Neuronal stem cell (in vitro differentiated cells): ENCODE measurements around the gene TBC1D12.

ENCODE experiments used
- DNase-seq: peaks from one replicate; pipeline ENCODE4 v3.0.0-alpha.2; 2013; ENCODE audit warnings: low spot score
- H2AFZ ChIP-seq: one replicate; pipeline ENCODE4 v1.6.1; 2013; ENCODE audit warnings: mild to moderate bottlenecking, low read length, inconsistent platforms
- H2AK5ac ChIP-seq: 2 replicates; pipeline ENCODE4 v1.6.1; 2013; ENCODE audit warnings: low read depth, mild to moderate bottlenecking, inconsistent platforms, low read length, moderate library complexity, mixed read lengths
- H2BK120ac ChIP-seq: 2 replicates; pipeline ENCODE4 v1.6.1; 2013; ENCODE audit warnings: low read depth, mild to moderate bottlenecking, inconsistent platforms, low read length, moderate library complexity, mixed read lengths
- H2BK12ac ChIP-seq: one replicate; pipeline ENCODE4 v1.6.1; 2013; ENCODE audit warnings: low read length, inconsistent platforms
- H2BK15ac ChIP-seq: 2 replicates; pipeline ENCODE4 v1.6.1; 2013; ENCODE audit warnings: mild to moderate bottlenecking, low read length, inconsistent platforms, mixed read lengths
- H2BK5ac ChIP-seq: one replicate; pipeline ENCODE4 v1.6.1; 2013; ENCODE audit warnings: inconsistent platforms, mild to moderate bottlenecking, low read length, moderate library complexity
- H3K14ac ChIP-seq: one replicate; pipeline ENCODE4 v1.6.1; 2013; ENCODE audit warnings: low read length, inconsistent platforms
- H3K18ac ChIP-seq: 2 replicates; pipeline ENCODE4 v1.6.1; 2013; ENCODE audit warnings: low read length, inconsistent platforms
- H3K23ac ChIP-seq: 2 replicates; pipeline ENCODE4 v1.6.1; 2013; ENCODE audit warnings: low read depth, mild to moderate bottlenecking, mixed read lengths, low read length, inconsistent platforms; ENCODE audit not compliant: poor library complexity
- H3K27ac ChIP-seq: replicated peaks from 3 replicates; pipeline ENCODE4 v1.5.1; 2013; ENCODE audit warnings: low read length, inconsistent platforms
- H3K27me3 ChIP-seq, 3 experiments: 2 replicates each; pipeline ENCODE4 v1.6.1; 2013; ENCODE audit warnings: low read length in 3 of 3, mild to moderate bottlenecking in 2 of 3, inconsistent platforms in 1 of 3, low read depth in 1 of 3, mixed read lengths in 1 of 3, moderate library complexity in 1 of 3; ENCODE audit not compliant: control insufficient read depth in 3 of 3, insufficient read depth in 3 of 3
- H3K36me3 ChIP-seq, 2 donors: replicated peaks in 1 of 2; 2 replicates each; pipeline ENCODE4 v1.6.1; 2013; ENCODE audit warnings: low read length in 2 of 2; ENCODE audit not compliant: control insufficient read depth in 2 of 2, insufficient read depth in 2 of 2
- H3K4ac ChIP-seq: 2 replicates; pipeline ENCODE4 v1.6.1; 2013; ENCODE audit warnings: inconsistent platforms, mild to moderate bottlenecking, low read length, moderate library complexity
- H3K4me1 ChIP-seq, 2 donors: 1 replicate in 1 of 2; 2 replicates in 1 of 2; pipeline ENCODE4 v1.6.1; 2013; ENCODE audit warnings: low read length in 2 of 2, low read depth in 1 of 2; ENCODE audit not compliant: control insufficient read depth in 2 of 2, insufficient read depth in 1 of 2
- H3K4me2 ChIP-seq: one replicate; pipeline ENCODE4 v1.6.1; 2013; ENCODE audit warnings: mild to moderate bottlenecking, low read length, inconsistent platforms; ENCODE audit not compliant: insufficient read depth, poor library complexity, severe bottlenecking
- H3K4me3 ChIP-seq, 2 donors: 2 replicates each; pipeline ENCODE4 v1.5.1; 2013; ENCODE audit warnings: low read length in 2 of 2, mild to moderate bottlenecking in 2 of 2, inconsistent platforms in 1 of 2, moderate library complexity in 1 of 2
- H3K79me1 ChIP-seq: one replicate; pipeline ENCODE4 v1.6.1; 2013; ENCODE audit warnings: low read depth, mild to moderate bottlenecking, inconsistent platforms, low read length, moderate library complexity
- H3K9ac ChIP-seq: one replicate; pipeline ENCODE4 v1.6.1; 2013; ENCODE audit warnings: mild to moderate bottlenecking, low read depth, low read length, inconsistent platforms; ENCODE audit not compliant: poor library complexity
- H3K9me3 ChIP-seq, 2 donors: replicated peaks in 1 of 2; 2 replicates each; pipeline versions ENCODE3 to v1.6.1; 2013; ENCODE audit warnings: low read length in 2 of 2, mild to moderate bottlenecking in 2 of 2, inconsistent platforms in 1 of 2, low read depth in 1 of 2, mixed read lengths in 1 of 2, moderate library complexity in 1 of 2; ENCODE audit not compliant: control insufficient read depth in 2 of 2, insufficient read depth in 1 of 2
- H4K8ac ChIP-seq: one replicate; pipeline ENCODE4 v1.6.1; 2013; ENCODE audit warnings: low read depth, mild to moderate bottlenecking, inconsistent platforms, low read length, moderate library complexity
- H4K91ac ChIP-seq: one replicate; pipeline ENCODE4 v1.6.1; 2013; ENCODE audit warnings: low read length, low read depth, mild to moderate bottlenecking, inconsistent platforms; ENCODE audit not compliant: poor library complexity
- WGBS, 2 donors: extraction: QIAGEN DNeasy Blood & Tissue Kit; methylation state at CpG; one replicate each; pipeline ENCODE4 v1.1.7; 2013; ENCODE audit warnings: missing lambda C conversion rate in 2 of 2, mixed read lengths in 1 of 2; ENCODE audit not compliant: insufficient read length in 2 of 2, insufficient replicate concordance in 1 of 2; ENCODE audit errors: extremely low coverage in 2 of 2; 5-methylcytosine and 5-hydroxymethylcytosine counted together

Gene TBC1D12

DNA sequence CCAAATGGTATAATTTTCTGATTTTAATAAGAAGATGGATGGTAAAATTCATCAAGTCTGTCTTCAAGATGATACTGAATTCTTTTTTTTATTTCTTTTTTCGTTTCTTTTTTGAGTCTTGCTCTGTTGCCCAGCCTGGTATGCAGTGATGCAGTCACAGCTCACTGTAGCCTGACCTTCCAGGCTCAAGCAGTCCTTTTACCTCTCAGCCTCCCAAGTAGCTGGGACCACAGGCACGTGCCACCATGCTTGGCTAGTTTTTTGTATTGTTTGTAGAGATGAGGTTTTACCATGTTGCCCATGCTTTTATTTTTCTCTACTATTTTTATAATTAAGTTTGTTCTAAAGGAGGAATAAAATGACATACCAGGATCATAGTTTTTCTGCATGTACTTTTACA lies 91.1 kb downstream of the TBC1D12 start:
- no peak overlapping the region for H3K14ac ChIP-seq
- H2BK12ac ChIP-seq = no peak overlapping the region
- no peaks in the 10 kb centered on the region for H3K4me1 ChIP-seq
- no peaks in the 10 kb centered on the region for H3K27me3 ChIP-seq
- H3K9ac ChIP-seq = no peak overlapping the region
- H4K8ac ChIP-seq = no peak overlapping the region
- no peak overlapping the region for H3K18ac ChIP-seq
- no peak overlapping the region for H2BK5ac ChIP-seq
- no peaks in the 10 kb centered on the region for H3K36me3 ChIP-seq
- WGBS, 2 donors = no CpG with 5 or more reads among the region's 2 CpGs
- DNase-seq = no peak
- no peak overlapping the region for H2BK120ac ChIP-seq
- H3K23ac ChIP-seq = no peak overlapping the region
- no peak overlapping the region for H4K91ac ChIP-seq
- H2AK5ac ChIP-seq = no peak overlapping the region
- no peak overlapping the region for H3K4me2 ChIP-seq
- no peak overlapping the region for H3K27ac ChIP-seq
- no peak overlapping the region for H3K4me3 ChIP-seq
- no peak overlapping the region for H2AFZ ChIP-seq
- no peak overlapping the region for H3K4ac ChIP-seq
- H3K9me3 ChIP-seq = no peaks in the 10 kb centered on the region
- H2BK15ac ChIP-seq = no peak overlapping the region
- H3K79me1 ChIP-seq = no peaks in the 10 kb centered on the region

DNA sequence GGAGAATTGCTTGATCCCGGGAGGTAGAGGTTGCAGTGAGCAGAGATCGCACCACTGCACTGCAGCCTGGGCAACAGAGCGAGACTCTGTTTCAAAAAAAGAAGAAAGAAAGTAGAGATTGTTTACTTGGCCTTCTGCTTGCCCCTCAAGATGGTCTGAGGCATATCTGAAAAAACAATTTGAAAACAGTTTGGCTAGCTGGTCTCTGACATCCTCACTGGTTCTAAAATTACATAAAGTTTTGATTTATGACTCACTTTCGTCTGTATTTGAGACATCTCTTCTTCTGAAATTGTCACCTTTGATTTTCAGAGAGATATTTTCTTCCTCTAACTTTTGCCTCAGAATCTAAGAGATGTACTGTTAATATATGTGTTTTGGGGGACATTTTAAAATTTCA lies 93.7 kb downstream of the TBC1D12 start:
- DNase-seq = no peak
- no peak overlapping the region for H2BK120ac ChIP-seq
- H2AFZ ChIP-seq = no peak overlapping the region
- no peak overlapping the region for H3K4ac ChIP-seq
- H4K91ac ChIP-seq = no peak overlapping the region
- H3K27me3 ChIP-seq = no peaks in the 10 kb centered on the region
- no peak overlapping the region for H3K14ac ChIP-seq
- no peak overlapping the region for H2BK5ac ChIP-seq
- no peaks in the 10 kb centered on the region for H3K4me1 ChIP-seq
- H3K27ac ChIP-seq = no peak overlapping the region
- no peak overlapping the region for H3K23ac ChIP-seq
- H3K36me3 ChIP-seq = no peaks in the 10 kb centered on the region
- no peak overlapping the region for H2BK15ac ChIP-seq
- WGBS, 2 donors = no CpG with 5 or more reads among the region's 4 CpGs
- no peak overlapping the region for H4K8ac ChIP-seq
- no peak overlapping the region for H3K18ac ChIP-seq
- no peak overlapping the region for H3K4me2 ChIP-seq
- no peak overlapping the region for H3K4me3 ChIP-seq
- H3K9me3 ChIP-seq = no peaks in the 10 kb centered on the region
- no peak overlapping the region for H2BK12ac ChIP-seq
- H3K79me1 ChIP-seq = no peaks in the 10 kb centered on the region
- no peak overlapping the region for H3K9ac ChIP-seq
- H2AK5ac ChIP-seq = no peak overlapping the region

DNA sequence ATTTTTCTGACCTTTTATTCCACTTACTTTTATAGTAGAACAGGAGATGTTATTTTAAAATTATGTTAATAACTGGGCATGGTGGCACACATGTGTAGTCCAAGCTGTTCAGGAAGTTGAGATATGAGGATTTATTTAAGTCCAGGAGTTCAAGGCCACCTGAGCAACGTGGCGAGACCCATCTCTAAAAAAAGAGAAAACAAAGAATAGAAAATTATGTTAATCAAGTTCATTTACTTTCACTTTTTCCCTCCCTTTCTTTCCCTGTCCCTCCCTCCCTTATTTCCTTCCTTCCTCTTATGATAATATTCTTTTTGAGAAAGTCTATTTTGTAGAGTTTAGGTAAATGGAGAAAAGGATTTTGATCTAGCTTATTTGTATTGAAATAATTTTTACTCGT lies 94.3 kb downstream of the TBC1D12 start:
- Histone ChIP-seq H2BK120ac (no peak overlapping the region), H2AFZ (no peak overlapping the region), H3K9me3 (no peaks in the 10 kb centered on the region), H3K18ac (no peak overlapping the region), H3K4me2 (no peak overlapping the region), H3K79me1 (no peaks in the 10 kb centered on the region), H2BK15ac (no peak overlapping the region), H3K4ac (no peak overlapping the region), H3K36me3 (no peaks in the 10 kb centered on the region), H3K9ac (no peak overlapping the region), H2BK12ac (no peak overlapping the region), H4K91ac (no peak overlapping the region), H3K27ac (no peak overlapping the region), H2AK5ac (no peak overlapping the region), H3K23ac (no peak overlapping the region), H3K14ac (no peak overlapping the region), H3K27me3 (no peaks in the 10 kb centered on the region), H2BK5ac (no peak overlapping the region), H3K4me3 (no peak overlapping the region), H4K8ac (no peak overlapping the region), H3K4me1 (no peaks in the 10 kb centered on the region)
- DNase-seq = no peak
- no CpG with 5 or more reads among the region's 3 CpGs for WGBS, 2 donors

DNA sequence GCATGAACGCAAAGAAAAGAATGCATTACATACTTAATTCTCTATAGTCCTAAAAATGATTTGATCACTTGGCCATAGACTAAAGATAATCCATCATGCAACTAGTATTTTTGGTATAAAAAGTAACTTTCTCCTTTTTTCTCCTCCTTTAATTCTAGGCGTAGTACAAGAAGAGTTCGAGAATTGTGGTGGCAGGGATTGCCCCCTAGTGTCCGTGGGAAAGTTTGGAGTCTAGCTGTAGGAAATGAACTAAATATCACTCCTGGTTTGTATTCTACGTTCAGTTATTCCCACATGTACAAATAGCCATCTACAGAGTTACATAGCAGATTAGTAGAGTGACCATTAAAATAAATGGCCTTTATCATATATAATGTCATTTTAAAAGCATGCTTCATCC lies 97.7 kb downstream of the TBC1D12 start:
- Histone ChIP-seq H3K18ac (no peak overlapping the region), H2BK15ac (no peak overlapping the region), H3K27ac (no peak overlapping the region), H2BK5ac (no peak overlapping the region), H3K9me3 (no peaks in the 10 kb centered on the region), H3K14ac (no peak overlapping the region), H4K91ac (no peak overlapping the region), H4K8ac (no peak overlapping the region), H3K36me3 (no peaks in the 10 kb centered on the region), H3K4ac (no peak overlapping the region), H3K23ac (no peak overlapping the region), H3K4me3 (no peak overlapping the region), H2BK12ac (no peak overlapping the region), H3K4me2 (no peak overlapping the region), H2AFZ (no peak overlapping the region), H3K79me1 (no peaks in the 10 kb centered on the region), H3K4me1 (no peaks in the 10 kb centered on the region), H3K9ac (no peak overlapping the region), H3K27me3 (no peaks in the 10 kb centered on the region), H2AK5ac (no peak overlapping the region), H2BK120ac (no peak overlapping the region)
- DNase-seq = no peak
- no CpG with 5 or more reads among the region's 5 CpGs for WGBS, 2 donors
